Keratinocyte (primary cell): ENCODE measurements around the gene OAF.

Experiments
- EZH2 ChIP-seq: IDR thresholded peaks from one replicate; pipeline ENCODE4 v1.6.1; 2012; ENCODE audit warnings: inconsistent platforms, mild to moderate bottlenecking, low read length, moderate library complexity
- TF ChIP-seq, protein P1 (sequence below), 3 experiments: IDR thresholded peaks in 1 of 3; conservative IDR thresholded peaks in 1 of 3; optimal IDR thresholded peaks in 1 of 3; 2 replicates in 2 of 3; 3 replicates in 1 of 3; pipeline versions ENCODE3 to v1.5.1; 2011; ENCODE audit warnings: low read length in 3 of 3, mild to moderate bottlenecking in 3 of 3, moderate library complexity in 2 of 3, control low read depth in 1 of 3, inconsistent platforms in 1 of 3; ENCODE audit not compliant: insufficient read depth in 2 of 3; ENCODE audit errors: extremely low read depth in 1 of 3

DNA sequence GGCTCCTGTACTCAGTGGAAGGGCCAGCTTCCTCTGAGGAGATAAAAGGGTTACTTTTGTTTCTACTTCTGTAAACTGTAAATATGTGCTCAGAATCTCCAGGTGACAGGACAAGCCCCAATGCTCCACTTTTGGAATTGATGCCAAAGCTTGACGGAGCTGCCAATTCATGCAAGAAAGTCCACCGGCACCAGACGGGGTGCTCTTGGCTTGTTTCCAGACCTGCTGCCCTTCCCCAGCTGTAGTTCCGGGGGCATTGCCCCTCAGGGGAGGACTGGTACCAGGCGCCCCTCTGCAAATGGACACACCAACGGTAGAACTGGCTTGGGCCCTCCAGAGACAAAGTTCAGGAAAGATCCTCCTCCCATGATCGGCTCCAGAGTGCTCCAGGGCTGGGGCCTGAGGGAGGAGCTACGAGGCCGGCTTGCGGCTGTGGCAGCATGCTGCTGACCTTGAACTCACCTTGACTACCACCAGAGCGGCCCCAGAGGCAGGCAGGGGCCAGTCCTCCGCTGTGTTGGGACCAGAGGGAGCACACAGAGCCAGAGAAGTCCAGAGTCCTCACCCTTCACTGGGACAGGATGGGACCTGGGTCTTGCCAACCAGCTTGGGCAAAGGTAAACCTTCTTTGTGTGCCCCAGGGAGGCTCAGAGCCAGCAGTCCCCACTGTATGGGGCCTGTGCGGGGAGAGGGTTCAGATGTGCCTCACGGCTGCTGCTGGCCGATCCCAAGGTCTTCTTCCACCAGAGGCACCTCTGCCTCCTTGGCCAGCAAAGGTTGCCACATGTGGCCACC is 17.8 kb upstream of the OAF start:
- TF ChIP-seq EZH2 = no peak
- TF ChIP-seq, protein P1, sequence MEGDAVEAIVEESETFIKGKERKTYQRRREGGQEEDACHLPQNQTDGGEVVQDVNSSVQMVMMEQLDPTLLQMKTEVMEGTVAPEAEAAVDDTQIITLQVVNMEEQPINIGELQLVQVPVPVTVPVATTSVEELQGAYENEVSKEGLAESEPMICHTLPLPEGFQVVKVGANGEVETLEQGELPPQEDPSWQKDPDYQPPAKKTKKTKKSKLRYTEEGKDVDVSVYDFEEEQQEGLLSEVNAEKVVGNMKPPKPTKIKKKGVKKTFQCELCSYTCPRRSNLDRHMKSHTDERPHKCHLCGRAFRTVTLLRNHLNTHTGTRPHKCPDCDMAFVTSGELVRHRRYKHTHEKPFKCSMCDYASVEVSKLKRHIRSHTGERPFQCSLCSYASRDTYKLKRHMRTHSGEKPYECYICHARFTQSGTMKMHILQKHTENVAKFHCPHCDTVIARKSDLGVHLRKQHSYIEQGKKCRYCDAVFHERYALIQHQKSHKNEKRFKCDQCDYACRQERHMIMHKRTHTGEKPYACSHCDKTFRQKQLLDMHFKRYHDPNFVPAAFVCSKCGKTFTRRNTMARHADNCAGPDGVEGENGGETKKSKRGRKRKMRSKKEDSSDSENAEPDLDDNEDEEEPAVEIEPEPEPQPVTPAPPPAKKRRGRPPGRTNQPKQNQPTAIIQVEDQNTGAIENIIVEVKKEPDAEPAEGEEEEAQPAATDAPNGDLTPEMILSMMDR (optimal IDR thresholded peaks at IDR 0.05 in 1 of 3, IDR thresholded peaks at IDR 0.05 in 1 of 3, conservative IDR thresholded peaks at IDR 0.05 in 1 of 3; ENCODE audit: extremely low read depth in 1 of 3, insufficient read depth in 2 of 3, low read length in 3 of 3) = no peak
